Retinal pigment epithelial cell (primary cell): ENCODE results near the gene RPE65.
"Not testable (repeated sequence)": the region's sequence is repeated elsewhere in the genome, so short reads cannot be mapped to it uniquely, and the experiment has no call there.

Experiments used
- DNase-seq: peaks from one replicate; pipeline ENCODE4 v3.0.0-alpha.2; 2010; ENCODE audit warnings: low read depth
- H3K4me3 ChIP-seq: 2 replicates; pipeline ENCODE4 v1.5.1; 2011; ENCODE audit warnings: mild to moderate bottlenecking, low read length, control low read depth, moderate library complexity
- CTCF ChIP-seq: conservative IDR thresholded peaks from 2 replicates; pipeline ENCODE4 v1.5.1; 2011; ENCODE audit warnings: low read depth, low read length, control low read depth, inconsistent platforms

Gene RPE65

GRCh38 chr1:68490046-68490651 lies 40.4 kb upstream of the RPE65 start:
- no peak for DNase-seq
- no peak for TF ChIP-seq CTCF

GRCh38 chr1:68485431-68486022 lies 35.8 kb upstream of the RPE65 start:
- H3K4me3 ChIP-seq, result no peak overlapping the region
- no peak for TF ChIP-seq CTCF
- no peak for DNase-seq

More at GRCh38 chr1:68490046-68490651, 40.4 kb upstream of the RPE65 start:
- H3K4me3 ChIP-seq, result no peak overlapping the region

GRCh38 chr1:68484618-68485017 lies 34.9 kb upstream of the RPE65 start:
- H3K4me3 ChIP-seq, result no peak overlapping the region
- no peak for DNase-seq
- TF ChIP-seq CTCF, result no peak

- DNase-seq, result peak; percentile 59
- H3K4me3 ChIP-seq, result no peak overlapping the region
- TF ChIP-seq CTCF, result no peak
Measured at GRCh38 chr1:68481041-68481440, 31.3 kb upstream of the RPE65 start.

DNA sequence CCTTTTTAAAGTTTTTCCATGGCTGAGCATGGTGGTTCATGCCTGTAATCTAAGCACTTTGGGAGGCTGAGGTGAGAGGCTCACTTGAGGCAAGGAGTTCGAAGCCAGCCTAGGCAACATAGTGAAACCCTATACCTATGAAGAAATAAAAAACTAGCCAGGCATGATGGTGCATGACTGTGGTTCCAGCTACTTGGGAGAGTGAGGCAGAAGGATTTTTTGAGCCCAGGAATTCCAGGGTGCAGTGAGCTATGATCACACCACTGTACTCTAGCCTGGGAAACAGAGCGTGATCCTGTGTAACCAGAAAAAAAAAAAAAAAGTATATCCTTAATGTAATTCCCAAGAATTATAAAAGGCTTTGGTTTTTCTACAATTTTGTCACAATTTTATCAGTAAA lies 29.7 kb upstream of the RPE65 start:
- no peak for DNase-seq
- TF ChIP-seq CTCF, result no peak
- no peak overlapping the region for H3K4me3 ChIP-seq

DNA sequence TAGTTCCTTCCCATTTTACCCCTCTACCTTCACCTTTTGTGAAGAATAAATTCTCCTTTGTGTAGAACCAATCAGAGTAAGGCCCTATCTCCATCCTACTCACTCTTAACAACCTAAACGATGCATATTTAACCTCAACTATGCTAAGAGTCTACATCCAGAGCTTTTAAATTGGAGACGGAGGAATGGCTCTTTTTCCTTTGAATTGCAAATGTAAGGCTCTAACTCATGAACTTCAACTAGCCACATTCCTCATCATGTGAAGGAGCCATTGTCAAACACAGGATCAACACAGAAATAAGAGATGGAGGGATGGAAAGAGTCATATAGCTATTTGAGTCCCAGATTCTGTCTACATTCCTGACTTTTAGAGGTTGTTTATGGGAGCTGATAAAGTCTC lies 28.9 kb upstream of the RPE65 start:
- no peak for TF ChIP-seq CTCF
- no peak for DNase-seq
- H3K4me3 ChIP-seq, result no peak overlapping the region

GRCh38 chr1:68476626-68477025 lies 26.9 kb upstream of the RPE65 start:
- H3K4me3 ChIP-seq, DNase-seq: not testable (repeated sequence)
